ENCODE measurements around the gene LINS1.
A peak's percentile ranks its signal among the peaks of the same experiment; 100 is the strongest.

LINS1 gene

GRCh38 chr15:100602064-100602822 lies at the start of gene LINS1, which contains the start of gene ASB7:
Gene LINS1 (minus strand): TSS chr15:100602184. CDS start chr15:100580842, 21,342 bp downstream.
Gene ASB7 (plus strand): TSS chr15:100602589. CDS start chr15:100612217, 9,628 bp downstream.
- peak; percentile 99 for DNase-seq

- no peak for DNase-seq
These were observed 49.3 kb upstream of the LINS1 start for GRCh38 chr15:100651253-100651652.

- no peak for DNase-seq
These were observed 48.7 kb upstream of the LINS1 start for GRCh38 chr15:100650685-100651084.

GRCh38 chr15:100648951-100649350 lies 47.0 kb upstream of the LINS1 start:
- no peak for DNase-seq

GRCh38 chr15:100645671-100646070 lies 43.7 kb upstream of the LINS1 start:
- DNase-seq, result no peak

GRCh38 chr15:100642950-100643338 lies 41.0 kb upstream of the LINS1 start:
- DNase-seq, result no peak

- no peak for DNase-seq
These were observed 40.4 kb upstream of the LINS1 start for GRCh38 chr15:100642213-100642949.

GRCh38 chr15:100638177-100638730 lies 36.3 kb upstream of the LINS1 start:
- no peak for DNase-seq

- DNase-seq, result no peak
These were observed 33.6 kb upstream of the LINS1 start for GRCh38 chr15:100635406-100636071.

- no peak for DNase-seq
These were observed 31.7 kb upstream of the LINS1 start for GRCh38 chr15:100633763-100634075.

GRCh38 chr15:100631831-100632230 lies 29.8 kb upstream of the LINS1 start:
- no peak for DNase-seq

- DNase-seq, result no peak
These were observed 26.8 kb upstream of the LINS1 start for GRCh38 chr15:100628746-100629145.

GRCh38 chr15:100627789-100628395 lies 25.9 kb upstream of the LINS1 start:
- peak; percentile 50 for DNase-seq

GRCh38 chr15:100623301-100623700 lies 21.3 kb upstream of the LINS1 start:
- DNase-seq, result no peak

GRCh38 chr15:100616700-100617099 lies 14.7 kb upstream of the LINS1 start:
- DNase-seq, result no peak

GRCh38 chr15:100615801-100616200 lies 13.8 kb upstream of the LINS1 start:
- DNase-seq, result no peak

- DNase-seq, result no peak
These were observed 12.9 kb upstream of the LINS1 start for GRCh38 chr15:100614918-100615317.

- DNase-seq, result no peak
These were observed 12.4 kb upstream of the LINS1 start for GRCh38 chr15:100614336-100614735.

- DNase-seq, result no peak
These were observed 11.2 kb upstream of the LINS1 start for GRCh38 chr15:100613208-100613607.

- no peak for DNase-seq
These were observed 10.6 kb upstream of the LINS1 start for GRCh38 chr15:100612539-100612938.

- no peak for DNase-seq
These were observed 924 bp upstream of the LINS1 start for GRCh38 chr15:100602823-100603393.

GRCh38 chr15:100601617-100602063 lies 344 bp downstream of the LINS1 start:
- DNase-seq, result no peak

- peak; percentile 31 for DNase-seq
These were observed 821 bp downstream of the LINS1 start for GRCh38 chr15:100601163-100601562.
